ENCODE data around the gene SLC9A4. TPM values are rescaled to one million over a fixed set of nuclear protein-coding genes. Genes with fewer than 3 reads are reported as not detected.
"Not testable (repeated sequence)": the region's sequence is repeated elsewhere in the genome, so short reads cannot be mapped to it uniquely, and the experiment has no call there.

SLC9A4 gene
- polyA plus RNA-seq, 10 donors, result 0.16 to 0.48 TPM; not detected in 8

GRCh38 chr2:102549027-102549426 is 76.0 kb downstream of the SLC9A4 start:
- no peak for DNase-seq

GRCh38 chr2:102550151-102550550 is 77.1 kb downstream of the SLC9A4 start:
- no peak for DNase-seq

GRCh38 chr2:102551329-102552096 is 78.5 kb downstream of the SLC9A4 start:
- no peak for DNase-seq

- DNase-seq, result no peak
Measured at GRCh38 chr2:102553601-102554000, 80.6 kb downstream of the SLC9A4 start.

- no peak for DNase-seq
Measured at GRCh38 chr2:102558463-102558862, 85.4 kb downstream of the SLC9A4 start.

GRCh38 chr2:102562542-102562941 is 89.5 kb downstream of the SLC9A4 start:
- DNase-seq, result not testable (repeated sequence)

GRCh38 chr2:102575888-102576287 is 102.9 kb downstream of the SLC9A4 start:
- no peak for DNase-seq

- DNase-seq, result no peak
Measured at GRCh38 chr2:102578376-102578775, 105.3 kb downstream of the SLC9A4 start.

GRCh38 chr2:102581911-102582310 is 108.9 kb downstream of the SLC9A4 start:
- DNase-seq, result no peak

- no peak for DNase-seq
Measured at GRCh38 chr2:102582845-102583244, 109.8 kb downstream of the SLC9A4 start.

Other genes with a start within 250 kb of the SLC9A4 start
- 1 to 10 TPM in 1 of 10 donors, under 1 TPM in 9; 0.15 to 1.0 (median 0.36) TPM for gene IL1RL1, start 161.7 kb upstream of the SLC9A4 start, polyA plus RNA-seq (ENCODE audit: insufficient read length in 10 of 10)
- gene IL18R1, start 117.4 kb upstream of the SLC9A4 start, polyA plus RNA-seq (ENCODE audit: insufficient read length in 10 of 10), result 1 to 10 TPM in 5 of 10 donors, under 1 TPM in 5; 0.50 to 2.0 (median 1.0) TPM
- under 1 TPM in 9 of 10 donors, not detected in 1; 0.15 to 0.70 (median 0.36) TPM for gene IL18RAP, start 50.1 kb upstream of the SLC9A4 start, polyA plus RNA-seq (ENCODE audit: insufficient read length in 10 of 10)
- 1 to 10 TPM in 9 of 10 donors, under 1 TPM in 1; 0.71 to 3.3 (median 1.6) TPM for gene SLC9A2, start 146.3 kb downstream of the SLC9A4 start, polyA plus RNA-seq (ENCODE audit: insufficient read length in 10 of 10)